ENCODE measurements around the gene OAS1. TPM values are rescaled to one million over a fixed set of nuclear protein-coding genes. Genes with fewer than 3 reads are reported as not detected.

OAS1 gene
- total RNA-seq, 4 donors from 2014 or later = 33.9 to 73.1 (median 63.5) TPM

GRCh38 chr12:112927475-112927874 is 20.7 kb downstream of the OAS1 start:
- DNase-seq = no peak
- TF ChIP-seq CTCF (IDR thresholded peaks at IDR 0.05) = no peak
- TF ChIP-seq POLR2A (IDR thresholded peaks at IDR 0.05) = no peak
- no peak overlapping the region for H3K27ac ChIP-seq

GRCh38 chr12:112927925-112928324 is 21.2 kb downstream of the OAS1 start:
- Histone ChIP-seq H3K4me1 (peaks cover 0 to 7% (median 2%) of the 10 kb centered on the region in 4 donors), H3K27me3 (no peaks in the 10 kb centered on the region), H3K36me3 (no peaks in the 10 kb centered on the region), H3K27ac (no peak overlapping the region), H3K4me3 (no peak overlapping the region), H3K9me3 (no peaks in the 10 kb centered on the region)
- no peak for DNase-seq
- TF ChIP-seq CTCF (IDR thresholded peaks at IDR 0.05) (no peak), POLR2A (IDR thresholded peaks at IDR 0.05) (no peak)

More at GRCh38 chr12:112927475-112927874, 20.7 kb downstream of the OAS1 start:
- Histone ChIP-seq H3K4me3 (no peak overlapping the region), H3K27me3 (no peaks in the 10 kb centered on the region), H3K36me3 (no peaks in the 10 kb centered on the region), H3K4me1 (peaks cover 0 to 7% (median 2%) of the 10 kb centered on the region in 4 donors), H3K9me3 (no peaks in the 10 kb centered on the region)

- Histone ChIP-seq H3K27ac (no peak overlapping the region), H3K4me3 (no peak overlapping the region), H3K27me3 (no peaks in the 10 kb centered on the region), H3K36me3 (no peaks in the 10 kb centered on the region), H3K4me1 (peaks cover 0 to 7% (median 2%) of the 10 kb centered on the region in 4 donors), H3K9me3 (no peaks in the 10 kb centered on the region)
- TF ChIP-seq POLR2A (IDR thresholded peaks at IDR 0.05) (no peak), CTCF (IDR thresholded peaks at IDR 0.05) (no peak)
- no peak for DNase-seq
Measured at GRCh38 chr12:112928978-112929377, 22.2 kb downstream of the OAS1 start.

- Histone ChIP-seq H3K4me1 (peaks cover 0 to 7% (median 2%) of the 10 kb centered on the region in 4 donors), H3K4me3 (no peak overlapping the region), H3K27ac (no peak overlapping the region), H3K9me3 (no peaks in the 10 kb centered on the region), H3K36me3 (no peaks in the 10 kb centered on the region), H3K27me3 (no peaks in the 10 kb centered on the region)
- no peak for TF ChIP-seq POLR2A (IDR thresholded peaks at IDR 0.05)
- TF ChIP-seq CTCF (IDR thresholded peaks at IDR 0.05) = no peak
- no peak for DNase-seq
Measured at GRCh38 chr12:112929715-112930114, 23.0 kb downstream of the OAS1 start.

GRCh38 chr12:112930350-112930749 is 23.6 kb downstream of the OAS1 start:
- Histone ChIP-seq H3K27ac (no peak overlapping the region), H3K4me1 (peaks cover 0 to 3% (median under 1%) of the 10 kb centered on the region in 4 donors), H3K9me3 (no peaks in the 10 kb centered on the region), H3K27me3 (no peaks in the 10 kb centered on the region), H3K4me3 (no peak overlapping the region), H3K36me3 (no peaks in the 10 kb centered on the region)
- TF ChIP-seq POLR2A (IDR thresholded peaks at IDR 0.05) (no peak), CTCF (IDR thresholded peaks at IDR 0.05) (no peak)
- no peak for DNase-seq
